Cardiac muscle cell (in vitro differentiated cells and primary cell): Measurements from ENCODE around the gene HDAC4. TPM values are rescaled to one million over a fixed set of nuclear protein-coding genes. Genes with fewer than 3 reads are reported as not detected.

ENCODE experiments used
- DNase-seq, 2 donors: peaks; one replicate each; pipeline versions ENCODE4 v3.0.0 to v3.0.0-alpha.2; 2010 to 2017; ENCODE audit warnings: low read depth in 1 of 2, low spot score in 1 of 2
- H3K27ac ChIP-seq: fragments of 200-600 bp; sonication (generic); 2 replicates; pipeline ENCODE4 v1.5.1; 2016
- H3K27me3 ChIP-seq: fragments of 200-600 bp; sonication (generic); 2 replicates; pipeline ENCODE4 v1.6.0; 2016; ENCODE audit warnings: control low read depth
- H3K36me3 ChIP-seq: fragments of 200-600 bp; sonication (generic); 2 replicates; pipeline ENCODE4 v1.5.1; 2016; ENCODE audit warnings: control low read depth
- H3K4me1 ChIP-seq: fragments of 200-600 bp; sonication (generic); 2 replicates; pipeline ENCODE4 v1.8.1; 2017; ENCODE audit warnings: low read depth, mild to moderate bottlenecking, mixed run types
- H3K4me3 ChIP-seq: fragments of 200-600 bp; sonication (generic); 2 replicates; pipeline ENCODE4 v1.5.1; 2016; ENCODE audit warnings: mild to moderate bottlenecking
- H3K9me3 ChIP-seq: fragments of 200-600 bp; sonication (generic); 2 replicates; pipeline ENCODE4 v1.5.1; 2017; ENCODE audit warnings: low read depth, mild to moderate bottlenecking, control low read depth
- CTCF ChIP-seq: IDR thresholded peaks from 2 replicates; pipeline ENCODE4 v1.5.1; 2012; ENCODE audit warnings: low read depth, mild to moderate bottlenecking, low read length
- polyA plus RNA-seq: library from polyadenylated mRNA; unstranded; fragments of >200 nt; fragmentation: Nextera tagmentation; extraction: Ambion mirVana; gene quantifications from 2 replicates; pipeline ENCODE4 v1.2.1, GENCODE V29; 2016
- total RNA-seq: library from RNA; depleted of rRNA; stranded (reverse); fragments of >200 nt; gene quantifications from 2 replicates; pipeline ENCODE4 v1.2.3, GENCODE V29; 2016

HDAC4 gene
- total and polyA plus RNA-seq, 2 experiments from 2014 or later: 7.0 to 41.6 TPM

- Histone ChIP-seq H3K4me1 (peaks cover 15% of the 10 kb centered on the region), H3K9me3 (no peaks in the 10 kb centered on the region), H3K27me3 (no peaks in the 10 kb centered on the region), H3K4me3 (no peak overlapping the region), H3K36me3 (no peaks in the 10 kb centered on the region), H3K27ac (peak overlapping the region; percentile 91)
- no peak for TF ChIP-seq CTCF
- DNase-seq: peak in 1 of 2 donors; percentile 81
Observed at GRCh38 chr2:239223310-239224198, 177.3 kb downstream of the HDAC4 start.

- Histone ChIP-seq H3K4me1 (peaks cover 15% of the 10 kb centered on the region), H3K9me3 (no peaks in the 10 kb centered on the region), H3K4me3 (no peak overlapping the region), H3K36me3 (no peaks in the 10 kb centered on the region), H3K27me3 (no peaks in the 10 kb centered on the region), H3K27ac (peak overlapping the region; percentile 91)
- TF ChIP-seq CTCF: no peak
- peak in 1 of 2 donors; percentile 48 for DNase-seq
Observed at GRCh38 chr2:239222706-239223309, 178.0 kb downstream of the HDAC4 start.

GRCh38 chr2:239222312-239222660, 178.5 kb downstream of the HDAC4 start:
- H3K36me3 ChIP-seq: no peaks in the 10 kb centered on the region
- TF ChIP-seq CTCF: no peak
- peaks cover 15% of the 10 kb centered on the region for H3K4me1 ChIP-seq
- peak in 1 of 2 donors; percentile 83 for DNase-seq
- no peaks in the 10 kb centered on the region for H3K9me3 ChIP-seq
- H3K27me3 ChIP-seq: no peaks in the 10 kb centered on the region
- H3K4me3 ChIP-seq: no peak overlapping the region
- peak overlapping the region; percentile 91 for H3K27ac ChIP-seq

GRCh38 chr2:239220981-239221396, 179.8 kb downstream of the HDAC4 start:
- peak overlapping the region; percentile 91 for H3K27ac ChIP-seq
- no peak for DNase-seq
- no peak for TF ChIP-seq CTCF

GRCh38 chr2:239220341-239220740, 180.5 kb downstream of the HDAC4 start:
- TF ChIP-seq CTCF: no peak

More at GRCh38 chr2:239220981-239221396, 179.8 kb downstream of the HDAC4 start:
- Histone ChIP-seq H3K4me3 (no peak overlapping the region), H3K27me3 (no peaks in the 10 kb centered on the region), H3K9me3 (no peaks in the 10 kb centered on the region), H3K4me1 (peaks cover 15% of the 10 kb centered on the region), H3K36me3 (no peaks in the 10 kb centered on the region)

More at GRCh38 chr2:239220341-239220740, 180.5 kb downstream of the HDAC4 start:
- Histone ChIP-seq H3K36me3 (no peaks in the 10 kb centered on the region), H3K27me3 (no peaks in the 10 kb centered on the region), H3K4me3 (no peak overlapping the region), H3K27ac (no peak overlapping the region), H3K9me3 (no peaks in the 10 kb centered on the region), H3K4me1 (peaks cover 15% of the 10 kb centered on the region)
- DNase-seq: no peak
